RKO (cell line): ENCODE results near the gene FHDC1.
A peak's percentile ranks its signal among the peaks of the same experiment; 100 is the strongest.

Source experiments
- DNase-seq: peaks from one replicate; pipeline ENCODE4 v3.0.0-alpha.2; 2016; ENCODE audit warnings: low spot score

Gene FHDC1

DNA sequence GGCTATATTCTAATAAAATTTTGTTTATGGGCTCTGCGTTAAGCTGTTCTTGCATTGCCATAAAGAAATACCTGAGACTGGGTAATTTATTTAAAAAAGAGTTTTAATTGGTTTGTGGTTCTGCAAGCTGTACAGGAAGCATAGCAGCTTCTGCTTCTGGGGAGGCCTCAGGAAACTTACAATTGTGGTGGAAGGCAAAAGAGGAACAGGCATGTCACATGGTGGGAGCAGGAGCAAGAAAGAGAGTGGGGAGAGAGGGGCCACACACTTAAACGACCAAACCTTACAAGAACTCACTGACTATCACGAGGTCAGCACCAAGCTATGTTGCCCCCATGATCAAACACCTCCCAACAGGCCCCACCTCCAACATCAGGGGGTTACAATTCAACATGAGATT is 74.0 kb downstream of the FHDC1 start:
- DNase-seq = no peak

DNA sequence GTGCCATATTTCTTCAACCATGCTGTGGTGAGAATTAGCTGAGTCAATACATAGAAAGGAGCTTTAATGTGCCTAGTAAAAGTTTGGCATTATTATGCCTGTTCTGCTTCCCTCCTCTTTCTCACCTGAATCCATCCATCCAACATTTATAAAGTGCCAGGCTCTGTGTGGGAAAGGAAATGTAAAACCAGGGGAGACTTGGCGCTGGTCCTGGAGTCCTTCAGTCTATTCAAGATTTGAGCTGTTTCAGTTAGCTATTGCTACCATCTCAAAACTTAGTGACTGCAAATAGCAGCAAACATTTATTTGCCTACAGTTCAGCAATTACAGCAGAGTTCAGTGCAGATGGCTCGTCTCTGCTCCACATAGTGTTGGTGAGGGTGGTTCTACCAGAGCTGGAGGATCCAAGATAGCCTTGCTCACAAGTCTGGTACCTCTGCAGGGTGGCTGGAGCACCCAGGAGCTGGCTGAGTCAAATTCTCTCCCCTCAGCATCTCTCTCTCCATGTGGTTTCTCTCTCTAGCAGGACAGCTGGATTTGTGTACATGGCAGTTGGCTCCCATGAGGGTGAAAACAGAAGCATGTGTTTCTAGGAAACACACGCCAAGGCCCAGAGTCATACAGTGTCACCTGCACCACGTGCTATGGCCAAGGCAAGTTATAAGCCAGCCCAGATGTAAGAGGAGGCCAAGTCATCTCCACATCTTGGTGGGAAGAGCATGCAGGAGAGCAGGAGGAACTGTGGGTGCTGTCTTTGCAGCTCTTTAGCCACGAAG is 77.3 kb downstream of the FHDC1 start:
- DNase-seq = no peak

GRCh38 chr4:153014460-153014859 is 78.3 kb downstream of the FHDC1 start:
- peak; percentile 9 for DNase-seq

DNA sequence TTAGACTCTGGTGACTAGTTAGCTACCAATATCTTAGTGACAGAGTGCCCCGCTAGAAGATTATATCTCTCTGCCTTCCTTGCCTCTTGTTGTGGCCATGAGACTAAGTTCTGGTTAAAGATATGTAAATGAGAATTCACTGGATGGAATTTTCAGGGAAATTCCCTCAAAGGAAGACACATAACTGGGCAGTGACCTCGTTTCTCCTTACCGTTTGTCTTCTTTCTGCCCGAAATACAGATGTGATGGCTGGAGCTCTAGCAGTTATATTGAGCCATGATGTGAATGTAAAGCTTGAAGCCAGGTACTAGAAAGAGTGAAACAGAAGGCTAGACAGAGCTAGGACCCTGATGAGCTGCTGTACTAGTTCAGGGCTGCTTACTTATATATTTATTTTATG is 80.5 kb downstream of the FHDC1 start:
- DNase-seq = no peak

DNA sequence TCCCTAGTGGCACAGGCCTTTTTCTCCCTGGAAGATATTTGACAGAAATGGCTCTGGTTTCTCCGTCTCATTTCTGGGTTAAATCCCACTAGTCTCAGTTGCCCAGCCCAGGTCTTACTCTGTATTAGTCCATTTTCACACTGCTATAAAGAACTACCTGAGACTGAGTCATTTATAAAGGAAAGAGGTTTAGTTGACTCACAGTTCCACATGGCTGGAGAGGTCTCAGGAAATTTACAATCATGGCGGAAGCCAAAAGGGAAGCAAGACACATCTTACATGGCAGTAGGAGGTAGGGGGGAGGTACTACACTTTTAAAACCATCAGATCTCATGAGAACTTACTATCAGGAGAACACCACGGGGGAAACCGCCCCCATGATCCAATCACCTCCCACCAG is 81.9 kb downstream of the FHDC1 start:
- no peak for DNase-seq

DNA sequence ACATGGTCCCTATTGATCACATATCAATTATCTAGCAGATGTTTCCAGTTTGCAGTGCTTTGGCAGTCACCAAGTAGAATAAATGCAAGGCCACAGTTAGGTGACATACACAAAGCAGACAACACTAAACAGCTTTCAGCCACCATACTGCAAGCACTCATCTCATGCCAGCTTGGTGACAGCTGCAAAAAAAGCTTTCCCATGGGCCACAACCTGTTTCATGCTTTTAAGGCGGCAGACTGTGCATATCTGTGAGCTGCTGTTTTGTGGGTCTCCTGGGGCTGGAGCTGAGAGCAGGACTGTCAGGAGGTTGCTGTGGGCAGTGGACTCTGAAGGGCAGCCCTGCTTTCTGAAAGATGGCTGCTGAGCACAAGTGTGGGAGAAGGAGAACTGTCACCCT is 82.6 kb downstream of the FHDC1 start:
- no peak for DNase-seq

DNA sequence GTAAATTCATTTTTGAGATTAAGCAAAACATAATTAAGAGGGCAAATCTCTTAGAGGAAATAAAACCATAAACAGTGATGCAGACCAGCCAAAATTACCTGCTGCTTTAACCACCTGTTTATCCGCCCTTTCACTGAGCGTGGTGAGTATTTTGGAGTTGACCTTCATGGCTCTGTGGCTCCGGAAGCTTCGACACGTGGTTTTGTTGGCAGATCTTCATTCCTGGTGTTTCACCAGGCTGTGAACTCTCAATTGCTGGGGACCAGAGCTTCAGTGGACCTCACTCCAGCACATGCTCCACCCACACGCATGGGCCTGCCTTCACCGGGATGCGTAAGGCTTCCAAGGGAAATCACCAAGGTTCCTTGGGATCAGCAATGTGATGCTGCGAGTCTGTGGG is 83.8 kb downstream of the FHDC1 start:
- DNase-seq = no peak

GRCh38 chr4:153020457-153020856 is 84.3 kb downstream of the FHDC1 start:
- no peak for DNase-seq

DNA sequence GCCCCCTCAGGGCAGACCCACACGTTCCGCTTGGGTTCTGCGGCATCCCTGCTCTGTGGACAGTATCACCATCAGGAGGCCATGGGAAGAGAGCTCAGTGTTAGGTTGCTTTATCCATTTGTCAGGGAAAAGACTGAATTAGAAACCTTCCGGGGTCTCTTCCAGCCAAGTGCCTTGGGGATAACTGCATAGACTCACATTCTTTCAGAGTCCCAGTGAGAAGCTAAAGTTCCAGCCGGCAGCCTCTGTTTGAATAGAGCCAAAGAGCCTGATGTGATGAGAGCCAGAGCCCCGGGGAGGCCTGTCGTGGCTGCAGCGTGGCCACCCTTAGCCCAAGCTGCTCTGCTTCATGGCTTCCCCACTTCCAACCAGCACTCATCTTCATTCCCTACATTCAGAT is 85.2 kb downstream of the FHDC1 start:
- DNase-seq = no peak

DNA sequence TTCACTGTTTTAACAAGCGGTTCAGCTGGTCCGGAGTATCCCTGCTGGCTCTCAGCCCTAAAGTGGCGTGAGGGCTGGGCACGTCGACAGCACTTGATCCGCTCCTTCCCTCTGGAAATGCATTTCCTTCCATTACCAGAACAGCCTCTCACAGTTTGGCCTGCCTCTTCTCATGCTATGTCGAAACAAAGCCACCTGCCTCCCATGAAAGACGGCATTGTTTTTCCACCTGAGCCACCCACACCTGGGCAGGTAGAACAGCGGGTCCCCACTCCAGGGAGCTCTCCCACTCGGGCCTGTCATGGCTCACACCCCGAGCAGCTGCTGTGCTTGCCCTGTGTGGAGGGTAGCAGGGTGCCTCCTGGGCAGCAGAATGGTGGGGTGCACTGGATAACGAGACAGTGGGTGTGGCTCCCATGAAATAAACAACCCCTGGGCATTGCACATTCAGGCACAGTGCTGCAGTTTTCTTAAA is 86.2 kb downstream of the FHDC1 start:
- no peak for DNase-seq

GRCh38 chr4:153023139-153023538 is 87.0 kb downstream of the FHDC1 start:
- DNase-seq = no peak

DNA sequence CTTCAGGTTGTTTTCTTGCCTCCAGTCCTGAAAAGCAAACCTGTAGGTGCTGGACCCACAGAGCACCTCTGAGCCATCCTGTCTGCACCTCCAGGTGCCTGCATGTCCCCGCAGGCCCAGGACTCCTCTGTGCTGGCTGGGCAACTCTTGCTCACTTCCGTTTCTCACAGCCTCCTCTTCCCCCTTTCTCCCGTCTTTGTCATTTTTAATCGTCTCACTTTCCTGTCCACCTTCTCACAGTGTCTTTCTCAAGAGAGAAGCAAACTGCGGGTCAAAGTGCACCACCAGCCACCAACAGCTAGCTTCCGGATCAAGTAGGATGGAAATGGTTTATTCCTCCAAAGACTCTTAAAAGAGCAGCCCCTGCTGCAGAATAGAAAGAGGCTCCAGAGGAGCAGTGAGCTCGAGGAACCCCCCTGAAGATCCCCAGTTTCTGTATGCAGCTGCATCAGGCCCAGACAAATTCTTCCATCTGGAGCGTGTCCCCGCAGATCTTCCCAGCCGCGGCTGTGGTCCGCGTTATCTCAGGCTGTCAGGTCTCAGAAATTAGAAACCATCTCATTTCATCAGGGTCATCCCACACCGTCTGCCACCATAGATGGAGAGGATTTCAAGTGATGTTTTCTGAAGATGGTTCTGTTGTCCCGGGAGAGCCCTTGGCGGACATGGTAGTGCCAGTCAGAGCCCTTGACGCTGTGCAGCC is 87.7 kb downstream of the FHDC1 start:
- DNase-seq = no peak

GRCh38 chr4:153024466-153024865 is 88.3 kb downstream of the FHDC1 start:
- no peak for DNase-seq

- DNase-seq = no peak
Measured at GRCh38 chr4:153025406-153025805, 89.3 kb downstream of the FHDC1 start.

DNA sequence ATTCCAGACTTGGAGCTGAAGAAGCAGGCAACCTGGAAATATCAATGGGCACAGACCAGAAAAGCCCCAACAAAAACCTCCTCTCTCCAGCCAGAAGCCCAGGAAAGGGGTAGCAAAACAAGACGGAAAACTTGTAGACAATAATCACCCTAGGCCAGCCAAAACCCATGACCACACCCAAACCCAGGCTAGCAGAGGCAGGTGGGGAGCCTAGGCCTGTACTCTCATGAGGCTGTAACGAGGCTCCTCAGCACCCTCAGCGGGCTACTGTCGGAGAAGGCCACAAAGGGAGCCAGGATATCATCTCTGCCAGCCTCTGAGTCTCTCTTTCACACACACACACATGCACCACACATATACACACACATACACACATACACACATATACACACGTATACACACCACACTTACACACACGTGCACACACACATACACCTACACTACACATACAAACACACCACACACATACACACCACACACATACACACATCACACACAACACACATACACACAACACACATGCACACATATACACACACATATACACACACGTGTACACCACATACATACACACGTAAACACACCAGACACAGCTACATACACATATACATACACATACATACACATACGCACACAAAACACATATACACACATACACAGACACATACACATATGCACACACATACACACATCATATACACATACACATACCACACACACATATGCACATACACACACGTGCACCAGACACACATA is 90.6 kb downstream of the FHDC1 start:
- DNase-seq = no peak

- no peak for DNase-seq
Measured at GRCh38 chr4:153027866-153028265, 91.7 kb downstream of the FHDC1 start.

DNA sequence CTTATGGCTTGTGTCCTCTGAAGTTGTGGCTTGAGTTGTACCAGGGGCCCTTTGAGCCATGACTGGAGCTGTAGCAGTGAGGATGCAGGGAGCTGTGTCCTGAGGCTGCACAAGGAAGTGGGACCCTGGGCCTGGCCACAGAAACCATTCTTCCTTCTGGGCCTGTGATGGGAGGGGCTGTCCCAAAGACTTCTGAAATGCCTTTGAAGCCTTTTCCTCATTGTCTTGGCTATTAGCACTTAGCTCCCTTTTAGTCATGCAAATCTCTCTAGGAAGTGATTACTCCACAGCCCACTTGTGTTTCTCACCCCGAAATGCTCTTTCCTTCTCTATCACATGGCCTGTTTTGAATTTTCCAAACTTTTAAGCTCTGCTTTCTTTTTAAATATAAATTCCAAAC is 92.4 kb downstream of the FHDC1 start:
- DNase-seq = no peak
